GM21526 (cell line): ENCODE results near the gene ETNK1.
"Not testable (repeated sequence)": the region's sequence is repeated elsewhere in the genome, so short reads cannot be mapped to it uniquely, and the experiment has no call there.

ENCODE experiments used
- ATAC-seq: cut with Tn5 transposase; IDR thresholded peaks from one replicate; pipeline ENCODE4 v1.9.1; 2021; ENCODE audit warnings: moderate library complexity; ENCODE audit not compliant: unreplicated experiment, low FRiP score

Gene ETNK1

GRCh38 chr12:22624870-22625761 lies at the start of gene ETNK1:
Gene ETNK1, plus strand, starts transcription at chr12:22625171. Its CDS starts 260 bp downstream, at chr12:22625431.
- peak; percentile 98 for ATAC-seq

- no peak for ATAC-seq
These were observed 48.9 kb upstream of the ETNK1 start for GRCh38 chr12:22576065-22576464.

GRCh38 chr12:22576473-22576872 lies 48.5 kb upstream of the ETNK1 start:
- ATAC-seq: no peak

GRCh38 chr12:22577667-22578066 lies 47.3 kb upstream of the ETNK1 start:
- ATAC-seq: no peak

- ATAC-seq: no peak
These were observed 46.6 kb upstream of the ETNK1 start for GRCh38 chr12:22578328-22578727.

GRCh38 chr12:22588817-22589216 lies 36.2 kb upstream of the ETNK1 start:
- no peak for ATAC-seq

GRCh38 chr12:22593864-22594263 lies 31.1 kb upstream of the ETNK1 start:
- no peak for ATAC-seq

GRCh38 chr12:22597539-22597938 lies 27.4 kb upstream of the ETNK1 start:
- not testable (repeated sequence) for ATAC-seq

GRCh38 chr12:22598141-22598762 lies 26.7 kb upstream of the ETNK1 start:
- ATAC-seq: no peak

- no peak for ATAC-seq
These were observed 26.2 kb upstream of the ETNK1 start for GRCh38 chr12:22598763-22599161.

- no peak for ATAC-seq
These were observed 24.8 kb upstream of the ETNK1 start for GRCh38 chr12:22600181-22600580.

GRCh38 chr12:22609501-22609900 lies 15.5 kb upstream of the ETNK1 start:
- ATAC-seq: no peak

GRCh38 chr12:22610131-22610530 lies 14.8 kb upstream of the ETNK1 start:
- no peak for ATAC-seq

GRCh38 chr12:22612822-22613221 lies 12.1 kb upstream of the ETNK1 start:
- ATAC-seq: not testable (repeated sequence)

GRCh38 chr12:22615963-22616501 lies 8.9 kb upstream of the ETNK1 start:
- ATAC-seq: no peak

- no peak for ATAC-seq
These were observed 7.3 kb upstream of the ETNK1 start for GRCh38 chr12:22617630-22618029.

- ATAC-seq: peak; percentile 9
These were observed 462 bp upstream of the ETNK1 start for GRCh38 chr12:22624548-22624869.

- peak; percentile 29 for ATAC-seq
These were observed 857 bp downstream of the ETNK1 start for GRCh38 chr12:22625762-22626294.

GRCh38 chr12:22626406-22626805 lies 1.4 kb downstream of the ETNK1 start:
- peak; percentile 41 for ATAC-seq

- ATAC-seq: no peak
These were observed 2.4 kb downstream of the ETNK1 start for GRCh38 chr12:22627371-22627770.

- ATAC-seq: no peak
These were observed 3.3 kb downstream of the ETNK1 start for GRCh38 chr12:22628228-22628627.
